Spleen (tissue), 11 donors: ENCODE data around the gene TMEM245. TPM values are rescaled to one million over a fixed set of nuclear protein-coding genes. Genes with fewer than 3 reads are reported as not detected.

Experiments used
- DNase-seq: peaks from one replicate; pipeline ENCODE4 v3.0.0-alpha.2; 2020
- H3K27ac ChIP-seq, 8 donors: fragments of 200-600 bp; sonication (generic) in 7 of 8; 1 replicate in 4 of 8; 2 replicates in 4 of 8; pipeline versions ENCODE4 v1.5.0 to v1.8.0; 2016 to 2021; ENCODE audit warnings: inconsistent platforms in 4 of 8, mild to moderate bottlenecking in 4 of 8, moderate library complexity in 1 of 8
- H3K27me3 ChIP-seq, 7 donors: fragments of 200-600 bp; sonication (generic) in 6 of 7; replicated peaks in 1 of 7; 1 replicate in 4 of 7; 2 replicates in 3 of 7; pipeline versions ENCODE4 v1.5.0 to v1.8.0; 2016 to 2021; ENCODE audit warnings: inconsistent platforms in 3 of 7, mild to moderate bottlenecking in 1 of 7
- H3K36me3 ChIP-seq, 6 donors: fragments of 200-600 bp; sonication (generic) in 5 of 6; 1 replicate in 4 of 6; 2 replicates in 2 of 6; pipeline versions ENCODE4 v1.5.0 to v1.8.0; 2016 to 2021; ENCODE audit warnings: inconsistent platforms in 2 of 6
- H3K4me1 ChIP-seq, 6 donors: fragments of 200-600 bp; sonication (generic) in 5 of 6; 1 replicate in 3 of 6; 2 replicates in 3 of 6; pipeline versions ENCODE4 v1.5.0 to v1.8.0; 2016 to 2021; ENCODE audit warnings: inconsistent platforms in 3 of 6
- H3K4me3 ChIP-seq, 8 donors: fragments of 200-600 bp; sonication (generic) in 7 of 8; 1 replicate in 4 of 8; 2 replicates in 4 of 8; pipeline versions ENCODE4 v1.5.0 to v1.8.0; 2016 to 2021; ENCODE audit warnings: inconsistent platforms in 4 of 8, mild to moderate bottlenecking in 4 of 8, moderate library complexity in 2 of 8
- H3K9me3 ChIP-seq, 8 donors: fragments of 200-600 bp; sonication (generic) in 7 of 8; 1 replicate in 4 of 8; 2 replicates in 4 of 8; pipeline versions ENCODE4 v1.5.0 to v1.8.0; 2016 to 2021; ENCODE audit warnings: inconsistent platforms in 4 of 8
- CTCF ChIP-seq, 11 experiments: fragments of 200-600 bp in 7 of 11; fragments of 450-650 bp in 4 of 11; sonication (generic) in 4 of 11; IDR thresholded peaks in 8 of 11; conservative IDR thresholded peaks in 3 of 11; 1 replicate in 7 of 11; 2 replicates in 4 of 11; pipeline versions ENCODE4 v1.4.0 to v1.8.0; 2016 to 2021; ENCODE audit warnings: antibody characterized with exemption in 11 of 11, inconsistent platforms in 4 of 11, mild to moderate bottlenecking in 1 of 11
- POLR2A ChIP-seq, 3 donors: fragments of 450-650 bp; IDR thresholded peaks; one replicate each; pipeline ENCODE4 v1.5.1; 2017; ENCODE audit warnings: antibody characterized with exemption in 3 of 3, mild to moderate bottlenecking in 1 of 3
- POLR2AphosphoS5 ChIP-seq, 3 donors: sonication (generic); formaldehyde crosslinking; IDR thresholded peaks; one replicate each; pipeline ENCODE4 v1.5.1; 2017; ENCODE audit warnings: antibody characterized with exemption in 3 of 3
- WGBS, 5 donors: extraction: QIAGEN DNeasy Blood & Tissue Kit in 3 of 5; methylation state at CpG; one replicate each; pipeline versions ENCODE4 v1.1.5 to v1.1.7; 2013 to 2018; 5-methylcytosine and 5-hydroxymethylcytosine counted together
- intact Hi-C: fragments of 100-400 bp; cut with DNase I; formaldehyde crosslinking; loops from one replicate; pipeline ENCODE4 v1.15.0; 2023; ENCODE audit warnings: low total_unique reads
- polyA plus RNA-seq, 3 donors: library from polyadenylated mRNA; stranded (reverse); fragments of 200-250 nt; gene quantifications; one replicate each; pipeline ENCODE4 v1.2.1, GENCODE V29; 2013
- total RNA-seq, 7 donors: library from RNA; depleted of rRNA in 3 of 7; stranded (reverse); fragments of >200 nt in 3 of 7; fragmentation: NEBNext Ultra II Directional in 4 of 7; extraction: Animal tissue kit (Norgen Biotek cat#: 25700) in 4 of 7; gene quantifications; one replicate each; pipeline versions ENCODE4 v1.1.0 to v1.2.1, GENCODE V29; 2016 to 2021
- donor health status: healthy with polysubstance abuse.
- donor health status: DM: no; HTN: no; CAD: no; lungs with moderate emphysema.
- donor health status: DM: no; HTN: no; CAD: no.
- donor health status: Bipolar disorder and iron deficiency.
- donor health status: healthy.
- donor health status: DM: no; HTN: no; CAD: no.
- donor health status: DM: yes; HTN: yes; CAD: no.

TMEM245 gene
- total and polyA plus RNA-seq, 10 donors, result 3.2 to 71.6 (median 37.9) TPM

GRCh38 chr9:109003116-109003515 is 116.6 kb downstream of the TMEM245 start:
- H3K27ac ChIP-seq, result no peak overlapping the region
- peaks cover 4 to 19% (median 15%) of the 10 kb centered on the region in 8 donors for H3K9me3 ChIP-seq
- TF ChIP-seq CTCF (IDR thresholded peaks at IDR 0.05 in 8 of 11, conservative IDR thresholded peaks at IDR 0.05 in 3 of 11) (no peak), POLR2AphosphoS5 (IDR thresholded peaks at IDR 0.05) (no peak), POLR2A (IDR thresholded peaks at IDR 0.05) (no peak)
- H3K27me3 ChIP-seq, result no peaks in the 10 kb centered on the region
- intact Hi-C loops, result no loop called here
- WGBS, 5 donors, result 72 to 96% (median 94%) methylated on average over 2 of the region's 2 CpGs
- H3K36me3 ChIP-seq, result no peaks in the 10 kb centered on the region
- H3K4me1 ChIP-seq, result peaks cover 0 to 10% (median 4%) of the 10 kb centered on the region in 6 donors
- H3K4me3 ChIP-seq, result no peak overlapping the region
- no peak for DNase-seq

DNA sequence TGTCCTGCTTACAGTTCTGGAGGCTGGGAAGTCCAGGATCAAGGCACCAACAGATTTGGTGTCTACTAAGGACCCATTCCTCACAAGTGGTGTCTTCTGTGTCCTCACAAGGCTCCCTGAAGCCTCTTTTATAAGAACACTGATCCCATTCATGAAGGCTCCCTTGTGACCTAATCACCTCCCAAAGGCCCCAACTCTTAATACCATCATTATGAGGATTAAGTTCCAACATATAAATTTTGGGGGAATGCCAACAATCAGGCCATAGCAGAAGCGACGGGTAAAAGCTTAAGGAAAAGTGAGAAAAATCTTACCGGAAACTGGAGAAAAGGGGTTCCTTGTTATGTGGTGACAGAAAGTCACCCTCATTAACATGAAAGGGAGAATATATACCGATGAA is 117.6 kb downstream of the TMEM245 start:
- Histone ChIP-seq H3K27me3 (no peaks in the 10 kb centered on the region), H3K27ac (no peak overlapping the region), H3K9me3 (peaks cover 4 to 19% (median 15%) of the 10 kb centered on the region in 8 donors), H3K36me3 (no peaks in the 10 kb centered on the region), H3K4me3 (no peak overlapping the region), H3K4me1 (peaks cover 0 to 10% (median 2%) of the 10 kb centered on the region in 6 donors)
- intact Hi-C loops, result no loop called here
- WGBS, 5 donors, result 94 to 98% (median 96%) methylated on average over 4 of the region's 4 CpGs
- TF ChIP-seq CTCF (IDR thresholded peaks at IDR 0.05 in 8 of 11, conservative IDR thresholded peaks at IDR 0.05 in 3 of 11) (no peak), POLR2AphosphoS5 (IDR thresholded peaks at IDR 0.05) (no peak), POLR2A (IDR thresholded peaks at IDR 0.05) (no peak)
- DNase-seq, result no peak

GRCh38 chr9:109001275-109001676 is 118.5 kb downstream of the TMEM245 start:
- H3K4me3 ChIP-seq, result no peak overlapping the region
- no peaks in the 10 kb centered on the region for H3K36me3 ChIP-seq
- WGBS, 5 donors, result 33 to 55% (median 41%) methylated on average over 1 of the region's 1 CpG
- H3K4me1 ChIP-seq, result peaks cover 0 to 12% (median 6%) of the 10 kb centered on the region in 6 donors
- H3K9me3 ChIP-seq, result peaks cover 4 to 19% (median 15%) of the 10 kb centered on the region in 8 donors
- intact Hi-C loops, result no loop called here
- TF ChIP-seq POLR2AphosphoS5 (IDR thresholded peaks at IDR 0.05) (no peak), POLR2A (IDR thresholded peaks at IDR 0.05) (no peak), CTCF (IDR thresholded peaks at IDR 0.05 in 8 of 11, conservative IDR thresholded peaks at IDR 0.05 in 3 of 11) (no peak)
- H3K27ac ChIP-seq, result peak overlapping the region in 1 of 8 donors; percentile 34
- DNase-seq, result no peak
- no peaks in the 10 kb centered on the region for H3K27me3 ChIP-seq

- WGBS, 5 donors, result 36 to 63% (median 47%) methylated on average over 1 of the region's 1 CpG
Measured at GRCh38 chr9:108997112-108997511, 122.6 kb downstream of the TMEM245 start.

More at GRCh38 chr9:108997112-108997511, 122.6 kb downstream of the TMEM245 start:
- no peak overlapping the region for H3K4me3 ChIP-seq
- peaks cover 0 to 3% (median 0%) of the 10 kb centered on the region in 6 donors for H3K36me3 ChIP-seq
- no peak for DNase-seq
- TF ChIP-seq POLR2A (IDR thresholded peaks at IDR 0.05) (no peak), POLR2AphosphoS5 (IDR thresholded peaks at IDR 0.05) (no peak), CTCF (IDR thresholded peaks at IDR 0.05 in 8 of 11, conservative IDR thresholded peaks at IDR 0.05 in 3 of 11) (no peak)
- H3K9me3 ChIP-seq, result no peaks in the 10 kb centered on the region
- intact Hi-C loops, result no loop called here
- H3K4me1 ChIP-seq, result peaks cover 0 to 33% (median 21%) of the 10 kb centered on the region in 6 donors
- peak overlapping the region; percentile 20 to 81 (median 61) for H3K27ac ChIP-seq
- H3K27me3 ChIP-seq, result no peaks in the 10 kb centered on the region
